Psoas muscle (tissue), 8 donors: ENCODE measurements around the gene SPATA13. TPM values are rescaled to one million over a fixed set of nuclear protein-coding genes. Genes with fewer than 3 reads are reported as not detected.

ENCODE experiments used
- ATAC-seq, 4 donors: fragments of 200-7000 bp; cut with Tn5 transposase; one replicate each; pipeline ENCODE4 v1.9.1; 2020; ENCODE audit warnings: moderate library complexity in 3 of 4, mild to moderate bottlenecking in 2 of 4
- DNase-seq, 2 donors: peaks; one replicate each; pipeline ENCODE4 v3.0.0-alpha.2; 2020
- H3K27ac ChIP-seq: fragments of 200-600 bp; one replicate; pipeline ENCODE4 v1.8.0; 2022
- H3K27me3 ChIP-seq, 3 donors: fragments of 200-600 bp in 1 of 3; one replicate each; pipeline versions ENCODE4 v1.6.1 to v1.8.0; 2013 to 2022; ENCODE audit warnings: low read length in 2 of 3, mild to moderate bottlenecking in 2 of 3, moderate library complexity in 1 of 3; ENCODE audit not compliant: insufficient read depth in 3 of 3
- H3K36me3 ChIP-seq, 2 donors: fragments of 200-600 bp in 1 of 2; one replicate each; pipeline versions ENCODE4 v1.6.1 to v1.8.0; 2013 to 2022; ENCODE audit warnings: low read depth in 1 of 2, mild to moderate bottlenecking in 1 of 2, moderate library complexity in 1 of 2; ENCODE audit not compliant: insufficient read depth in 1 of 2
- H3K4me1 ChIP-seq: fragments of 200-600 bp; one replicate; pipeline ENCODE4 v1.8.0; 2022
- H3K4me3 ChIP-seq: fragments of 200-600 bp; one replicate; pipeline ENCODE4 v1.8.0; 2022; ENCODE audit warnings: mild to moderate bottlenecking
- H3K9me3 ChIP-seq: fragments of 200-600 bp; one replicate; pipeline ENCODE4 v1.8.0; 2022
- WGBS, 3 donors: extraction: QIAGEN DNeasy Blood & Tissue Kit; methylation state at CpG; one replicate each; pipeline versions ENCODE4 v1.1.6 to v1.1.7; 2013; 5-methylcytosine and 5-hydroxymethylcytosine counted together
- intact Hi-C, 2 donors: fragments of 100-400 bp; cut with DNase I; formaldehyde crosslinking; loops; one replicate each; pipeline versions ENCODE4 v1.11.0 to v1.14.2; 2022
- polyA plus RNA-seq, 3 donors: library from polyadenylated mRNA; stranded (reverse); fragments of 200-250 nt; gene quantifications; one replicate each; pipeline ENCODE4 v1.2.3, GENCODE V29; 2013
- total RNA-seq, 4 donors: library from RNA; stranded (reverse); fragmentation: NEBNext Ultra II Directional in 2 of 4; extraction: Animal tissue kit (Norgen Biotek cat#: 25700) in 2 of 4; gene quantifications; one replicate each; pipeline versions ENCODE4 v1.2.1 to v1.2.4, GENCODE V29; 2021 to 2023
- TF ChIP-seq, protein P1 (sequence below): fragments of 200-600 bp; IDR thresholded peaks from one replicate; pipeline ENCODE4 v1.8.0; 2022; ENCODE audit warnings: antibody characterized with exemption
- donor health status: healthy with polysubstance abuse.
- donor health status: DM: no; HTN: no; CAD: no; lungs with moderate emphysema.
- donor health status: Bipolar disorder and iron deficiency.
- donor health status: healthy.
- donor health status: DM: yes; HTN: yes; CAD: no.
- donor health status: DM: no; HTN: no; CAD: no.
- donor health status: DM: no; HTN: no; CAD: no.
- donor health status: DM: yes; HTN: yes; CAD: no.

SPATA13 gene
- total and polyA plus RNA-seq, 7 donors, result 0.87 to 5.8 (median 2.5) TPM

DNA sequence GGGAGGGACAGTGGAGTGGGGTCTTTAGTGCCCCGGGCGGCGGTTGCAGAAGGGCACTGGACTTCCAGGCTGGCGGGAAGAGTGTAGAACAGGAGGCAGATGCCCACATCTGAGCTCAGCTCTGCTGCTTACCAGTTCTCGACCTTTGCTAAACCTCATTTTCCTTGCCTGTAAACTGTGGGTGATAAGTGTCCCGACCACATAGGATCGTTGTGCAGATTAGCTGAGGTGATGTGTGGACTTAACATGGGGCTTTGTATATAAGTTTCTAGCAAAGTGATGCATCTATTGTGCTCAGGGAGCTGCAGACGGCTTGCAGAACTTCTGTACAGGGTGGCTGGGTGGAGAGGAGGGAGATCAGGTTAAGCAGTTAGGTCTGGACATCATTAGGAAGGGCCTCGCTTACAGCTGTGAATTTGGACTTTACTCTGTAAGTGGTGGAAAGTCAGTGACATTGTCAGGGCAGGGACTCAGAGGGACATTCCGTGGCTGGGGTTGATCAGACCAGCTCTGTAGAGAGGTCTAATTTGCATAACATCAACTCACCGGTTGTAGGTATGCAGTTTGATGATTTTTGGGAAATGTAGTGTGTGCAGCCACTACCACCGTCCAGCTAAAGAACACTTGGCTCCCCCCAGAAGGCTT lies 70.0 kb downstream of the SPATA13 start:
- Histone ChIP-seq H3K4me1 (no peaks in the 10 kb centered on the region), H3K4me3 (no peak overlapping the region), H3K27ac (no peak overlapping the region), H3K27me3 (no peaks in the 10 kb centered on the region), H3K9me3 (no peaks in the 10 kb centered on the region), H3K36me3 (no peaks in the 10 kb centered on the region)
- DNase-seq, result no peak
- WGBS, 3 donors, result 84 to 91% (median 87%) methylated on average over 12 of the region's 12 CpGs
- intact Hi-C loops, result no loop called here
- TF ChIP-seq, protein P1, sequence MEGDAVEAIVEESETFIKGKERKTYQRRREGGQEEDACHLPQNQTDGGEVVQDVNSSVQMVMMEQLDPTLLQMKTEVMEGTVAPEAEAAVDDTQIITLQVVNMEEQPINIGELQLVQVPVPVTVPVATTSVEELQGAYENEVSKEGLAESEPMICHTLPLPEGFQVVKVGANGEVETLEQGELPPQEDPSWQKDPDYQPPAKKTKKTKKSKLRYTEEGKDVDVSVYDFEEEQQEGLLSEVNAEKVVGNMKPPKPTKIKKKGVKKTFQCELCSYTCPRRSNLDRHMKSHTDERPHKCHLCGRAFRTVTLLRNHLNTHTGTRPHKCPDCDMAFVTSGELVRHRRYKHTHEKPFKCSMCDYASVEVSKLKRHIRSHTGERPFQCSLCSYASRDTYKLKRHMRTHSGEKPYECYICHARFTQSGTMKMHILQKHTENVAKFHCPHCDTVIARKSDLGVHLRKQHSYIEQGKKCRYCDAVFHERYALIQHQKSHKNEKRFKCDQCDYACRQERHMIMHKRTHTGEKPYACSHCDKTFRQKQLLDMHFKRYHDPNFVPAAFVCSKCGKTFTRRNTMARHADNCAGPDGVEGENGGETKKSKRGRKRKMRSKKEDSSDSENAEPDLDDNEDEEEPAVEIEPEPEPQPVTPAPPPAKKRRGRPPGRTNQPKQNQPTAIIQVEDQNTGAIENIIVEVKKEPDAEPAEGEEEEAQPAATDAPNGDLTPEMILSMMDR, result no peak
- no peak for ATAC-seq

DNA sequence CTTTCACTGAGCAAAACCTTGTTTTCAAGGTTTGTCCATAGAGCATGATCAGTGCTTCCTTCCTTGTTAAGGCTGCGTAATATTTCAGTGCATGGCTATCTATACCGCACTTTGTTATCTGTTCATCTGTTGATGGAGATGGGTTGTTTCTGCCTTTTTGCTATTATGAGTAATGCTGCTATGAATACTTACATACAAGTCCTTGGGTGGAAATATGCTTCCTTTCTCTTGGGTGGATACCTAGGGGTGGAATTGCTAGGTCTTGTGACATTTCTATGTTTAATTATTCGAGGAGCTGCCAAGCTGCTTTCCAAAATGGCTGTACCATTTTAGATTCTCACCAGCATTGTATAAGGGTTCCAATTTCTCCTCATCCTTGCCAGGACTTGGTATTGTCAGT lies 70.9 kb downstream of the SPATA13 start:
- intact Hi-C loops, result no loop called here

DNA sequence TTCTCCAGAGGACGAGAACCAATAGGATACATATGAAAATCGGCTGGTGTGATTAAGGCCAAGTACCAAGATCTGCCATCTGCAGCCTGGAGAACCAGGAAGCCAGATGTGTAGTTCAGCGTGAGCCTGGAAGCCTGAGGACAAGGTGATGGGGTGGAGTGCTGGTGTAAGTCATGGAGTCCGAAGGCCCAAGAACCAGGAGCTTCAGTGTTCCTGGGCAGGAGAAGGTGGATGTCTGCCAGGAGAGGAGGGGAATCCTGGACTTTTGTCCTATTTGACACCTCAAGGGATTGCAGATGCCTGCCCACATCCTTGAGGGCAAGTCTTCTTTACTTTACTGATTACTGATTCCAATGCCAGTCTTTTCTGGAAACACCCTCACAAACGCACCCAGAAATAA lies 71.5 kb downstream of the SPATA13 start:
- Histone ChIP-seq H3K4me3 (no peak overlapping the region), H3K9me3 (no peaks in the 10 kb centered on the region), H3K27me3 (no peaks in the 10 kb centered on the region), H3K4me1 (no peaks in the 10 kb centered on the region), H3K27ac (no peak overlapping the region), H3K36me3 (no peaks in the 10 kb centered on the region)
- WGBS, 3 donors, result 82 to 90% (median 89%) methylated on average over 5 of the region's 5 CpGs
- no peak for DNase-seq
- TF ChIP-seq, protein P1, result no peak
- intact Hi-C loops, result no loop called here
- ATAC-seq, result no peak

More for the DNA sequence above, 70.9 kb downstream of the SPATA13 start:
- no peaks in the 10 kb centered on the region for H3K4me1 ChIP-seq
- DNase-seq (no peak), ATAC-seq (no peak)
- no peaks in the 10 kb centered on the region for H3K36me3 ChIP-seq
- TF ChIP-seq, protein P1, result no peak
- WGBS, 3 donors, result 94 to 95% (median 94%) methylated on average over 3 of the region's 3 CpGs
- no peak overlapping the region for H3K4me3 ChIP-seq
- H3K27ac ChIP-seq, result no peak overlapping the region
- H3K27me3 ChIP-seq, result no peaks in the 10 kb centered on the region
- H3K9me3 ChIP-seq, result no peaks in the 10 kb centered on the region

DNA sequence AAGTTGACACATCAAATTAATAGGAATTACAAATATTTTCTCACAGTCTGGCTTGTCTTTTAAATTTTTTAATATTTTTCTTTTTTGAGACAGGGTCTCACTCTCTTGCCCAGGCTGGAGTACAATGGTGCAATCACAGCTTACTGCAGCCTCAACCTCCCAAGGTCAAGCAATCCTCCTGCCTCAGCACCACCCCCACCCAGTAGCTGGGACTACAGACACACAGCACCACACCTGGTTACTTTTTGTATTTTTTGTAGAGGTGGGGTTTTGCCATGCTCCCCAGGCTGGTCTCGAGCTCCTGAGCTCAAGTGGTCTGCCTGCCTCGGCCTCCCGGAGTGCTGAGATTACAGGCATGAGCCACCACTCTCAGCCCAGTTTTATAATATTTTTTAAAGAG lies 72.0 kb downstream of the SPATA13 start:
- Histone ChIP-seq H3K4me1 (no peaks in the 10 kb centered on the region), H3K27ac (no peak overlapping the region), H3K4me3 (no peak overlapping the region), H3K9me3 (no peaks in the 10 kb centered on the region), H3K27me3 (no peaks in the 10 kb centered on the region), H3K36me3 (no peaks in the 10 kb centered on the region)
- no peak for DNase-seq
- no peak for ATAC-seq
- 93 to 98% (median 95%) methylated on average over 3 of the region's 3 CpGs for WGBS, 3 donors
- intact Hi-C loops, result no loop called here
- TF ChIP-seq, protein P1, result no peak

DNA sequence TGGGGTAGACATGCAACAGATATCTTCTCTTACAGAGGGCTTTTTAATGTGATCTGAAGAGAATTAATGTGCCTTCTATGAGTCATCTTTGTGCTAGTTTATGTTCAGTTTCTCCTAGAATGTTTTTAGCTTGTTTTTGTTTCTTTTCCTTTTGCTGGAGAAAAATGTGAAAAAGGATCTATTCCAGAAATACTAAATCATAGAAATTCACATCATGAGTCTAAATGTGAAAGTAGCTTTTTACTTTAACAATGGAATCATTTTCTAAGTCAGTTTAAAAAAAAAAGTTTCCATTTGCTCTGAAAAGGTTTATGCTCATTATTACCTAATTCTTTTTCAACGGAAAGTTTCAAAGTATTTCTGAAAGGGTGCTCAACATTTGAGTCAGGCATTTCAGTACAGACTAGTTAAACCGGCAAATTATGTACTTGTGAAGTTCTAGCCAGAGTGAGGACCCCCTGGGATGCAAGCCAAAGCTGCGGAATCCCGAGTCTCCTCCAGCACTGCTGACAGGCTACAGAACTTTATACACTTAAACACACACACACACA lies 72.9 kb downstream of the SPATA13 start:
- no peak overlapping the region for H3K4me3 ChIP-seq
- 19 to 28% (median 24%) methylated on average over 4 of the region's 4 CpGs for WGBS, 3 donors
- no peaks in the 10 kb centered on the region for H3K27me3 ChIP-seq
- no peaks in the 10 kb centered on the region for H3K9me3 ChIP-seq
- H3K27ac ChIP-seq, result no peak overlapping the region
- H3K4me1 ChIP-seq, result no peaks in the 10 kb centered on the region
- no peaks in the 10 kb centered on the region for H3K36me3 ChIP-seq
- intact Hi-C loops, result no loop called here
- TF ChIP-seq, protein P1, result no peak
- no peak for DNase-seq
- ATAC-seq, result no peak
